Osteocyte (in vitro differentiated cells): ENCODE data around the gene DYRK1A. TPM values are rescaled to one million over a fixed set of nuclear protein-coding genes. Genes with fewer than 3 reads are reported as not detected.

Experiments used
- DNase-seq: peaks from one replicate; pipeline ENCODE4 v3.0.0; 2021; ENCODE audit warnings: mixed read lengths; ENCODE audit not compliant: unreplicated experiment; ENCODE audit errors: extremely low spot score
- H3K27ac Mint-ChIP-seq: one replicate; pipeline ENCODE4 v1.8.0; 2021; ENCODE audit warnings: mild to moderate bottlenecking, mixed read lengths; ENCODE audit not compliant: unreplicated experiment
- H3K27me3 Mint-ChIP-seq: one replicate; pipeline ENCODE4 v1.8.0; 2021; ENCODE audit warnings: mixed read lengths; ENCODE audit not compliant: unreplicated experiment
- H3K36me3 Mint-ChIP-seq: one replicate; pipeline ENCODE4 v1.8.0; 2021; ENCODE audit warnings: mixed read lengths; ENCODE audit not compliant: unreplicated experiment
- H3K4me1 Mint-ChIP-seq: one replicate; pipeline ENCODE4 v1.8.0; 2021; ENCODE audit warnings: mixed read lengths; ENCODE audit not compliant: unreplicated experiment
- H3K4me3 Mint-ChIP-seq: one replicate; pipeline ENCODE4 v1.8.0; 2021; ENCODE audit warnings: mild to moderate bottlenecking, moderate library complexity, mixed read lengths; ENCODE audit not compliant: unreplicated experiment
- H3K9me3 Mint-ChIP-seq: one replicate; pipeline ENCODE4 v1.8.0; 2021; ENCODE audit warnings: mixed read lengths; ENCODE audit not compliant: unreplicated experiment
- total RNA-seq: library from RNA; stranded (reverse); gene quantifications from 2 replicates; pipeline ENCODE4 v1.2.1, GENCODE V29; 2021
- TF ChIP-seq, protein P1 (sequence below): fragments of 200-600 bp; sonication (generic); IDR thresholded peaks from 2 replicates; pipeline ENCODE4 v1.5.0; 2021; ENCODE audit warnings: antibody characterized with exemption, mild to moderate bottlenecking, moderate library complexity

The DYRK1A gene
- total RNA-seq, 1 donor from 2014 or later: 63.2 TPM

DNA sequence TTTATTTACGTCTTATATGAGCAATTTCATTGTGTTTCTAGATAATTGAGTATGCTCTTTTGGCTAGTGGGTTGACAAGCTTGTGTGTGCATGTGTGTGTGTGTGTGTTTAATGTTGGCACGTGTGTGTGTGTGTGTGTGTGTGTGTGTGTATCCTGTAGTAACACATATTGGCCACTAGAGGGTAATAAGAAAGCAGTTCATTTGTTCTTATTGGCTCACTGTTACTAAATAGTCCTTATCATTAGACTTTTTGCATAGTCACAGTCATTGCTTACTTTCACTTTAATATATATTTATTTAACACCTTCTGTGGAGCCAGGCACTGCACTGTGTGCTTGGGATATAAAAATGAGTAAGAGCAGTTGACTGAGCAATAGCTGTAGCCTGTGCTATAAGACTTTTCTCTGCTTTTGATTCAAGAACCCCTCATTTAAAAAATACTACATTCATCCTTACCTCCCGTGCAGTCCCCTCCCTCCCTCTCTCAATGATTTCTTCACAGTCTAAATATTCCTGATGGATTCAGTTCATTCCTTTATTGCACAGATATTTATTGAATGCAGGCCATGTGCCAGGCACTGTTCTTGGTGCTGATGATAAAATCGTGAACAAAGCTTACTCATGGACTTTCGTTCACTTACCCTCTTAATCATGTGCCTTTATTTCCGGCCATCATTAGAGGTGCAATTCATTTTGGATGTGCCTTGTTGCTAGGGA, 96.7 kb downstream of the DYRK1A start:
- TF ChIP-seq, protein P1, sequence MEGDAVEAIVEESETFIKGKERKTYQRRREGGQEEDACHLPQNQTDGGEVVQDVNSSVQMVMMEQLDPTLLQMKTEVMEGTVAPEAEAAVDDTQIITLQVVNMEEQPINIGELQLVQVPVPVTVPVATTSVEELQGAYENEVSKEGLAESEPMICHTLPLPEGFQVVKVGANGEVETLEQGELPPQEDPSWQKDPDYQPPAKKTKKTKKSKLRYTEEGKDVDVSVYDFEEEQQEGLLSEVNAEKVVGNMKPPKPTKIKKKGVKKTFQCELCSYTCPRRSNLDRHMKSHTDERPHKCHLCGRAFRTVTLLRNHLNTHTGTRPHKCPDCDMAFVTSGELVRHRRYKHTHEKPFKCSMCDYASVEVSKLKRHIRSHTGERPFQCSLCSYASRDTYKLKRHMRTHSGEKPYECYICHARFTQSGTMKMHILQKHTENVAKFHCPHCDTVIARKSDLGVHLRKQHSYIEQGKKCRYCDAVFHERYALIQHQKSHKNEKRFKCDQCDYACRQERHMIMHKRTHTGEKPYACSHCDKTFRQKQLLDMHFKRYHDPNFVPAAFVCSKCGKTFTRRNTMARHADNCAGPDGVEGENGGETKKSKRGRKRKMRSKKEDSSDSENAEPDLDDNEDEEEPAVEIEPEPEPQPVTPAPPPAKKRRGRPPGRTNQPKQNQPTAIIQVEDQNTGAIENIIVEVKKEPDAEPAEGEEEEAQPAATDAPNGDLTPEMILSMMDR: peak; percentile 57
- Mint-ChIP-seq H3K9me3 (no peaks in the 10 kb centered on the region), H3K36me3 (no peaks in the 10 kb centered on the region), H3K27ac (peak overlapping the region; percentile 54), H3K4me1 (peaks cover 70% of the 10 kb centered on the region), H3K27me3 (no peaks in the 10 kb centered on the region), H3K4me3 (no peak overlapping the region)
- DNase-seq: no peak

DNA sequence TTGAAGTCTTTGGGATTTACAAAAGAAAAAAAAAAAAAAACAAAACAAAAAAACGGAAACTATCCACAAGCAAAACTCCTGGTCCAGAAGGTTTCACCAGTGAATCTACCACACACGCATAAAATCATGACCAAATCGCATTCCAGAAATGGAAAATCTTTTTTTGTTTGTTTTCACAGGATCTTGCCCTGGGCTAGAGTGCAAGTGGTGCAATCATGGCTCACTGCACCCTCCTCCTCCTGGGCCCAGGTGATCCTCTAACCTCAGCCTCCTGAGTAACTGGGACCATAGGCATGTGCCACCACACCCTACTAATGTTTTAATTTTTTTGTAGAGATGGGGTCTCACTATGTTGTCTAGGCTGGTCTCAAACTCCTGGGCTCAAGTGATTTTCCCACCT, 100.5 kb downstream of the DYRK1A start:
- peaks cover 3% of the 10 kb centered on the region for H3K36me3 Mint-ChIP-seq
- no peak overlapping the region for H3K27ac Mint-ChIP-seq
- H3K4me3 Mint-ChIP-seq: no peak overlapping the region
- H3K9me3 Mint-ChIP-seq: no peaks in the 10 kb centered on the region
- TF ChIP-seq, protein P1: no peak
- no peaks in the 10 kb centered on the region for H3K27me3 Mint-ChIP-seq
- peaks cover 38% of the 10 kb centered on the region for H3K4me1 Mint-ChIP-seq
- no peak for DNase-seq

DNA sequence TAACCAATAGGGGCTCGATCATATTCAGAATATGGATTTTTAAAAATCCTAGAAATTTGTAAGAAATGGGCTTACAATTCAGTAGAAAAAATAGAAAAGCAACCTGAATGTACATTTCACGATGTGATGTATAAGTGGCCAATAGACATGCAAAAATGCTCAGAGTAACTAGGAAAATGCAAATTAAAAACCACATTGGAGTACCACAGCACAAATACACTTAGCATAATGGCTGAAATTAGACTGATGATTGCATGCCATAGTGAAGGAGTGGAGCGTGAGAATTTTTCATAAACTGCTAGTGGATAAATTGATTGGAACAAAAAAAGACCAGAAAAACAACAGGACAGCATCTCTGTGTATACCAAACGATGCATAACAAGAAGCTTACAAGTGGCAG, 102.3 kb downstream of the DYRK1A start:
- Mint-ChIP-seq H3K27me3 (no peaks in the 10 kb centered on the region), H3K36me3 (peaks cover 9% of the 10 kb centered on the region), H3K9me3 (no peaks in the 10 kb centered on the region), H3K4me3 (no peak overlapping the region), H3K27ac (no peak overlapping the region), H3K4me1 (peaks cover 23% of the 10 kb centered on the region)
- no peak for DNase-seq
- TF ChIP-seq, protein P1: no peak

DNA sequence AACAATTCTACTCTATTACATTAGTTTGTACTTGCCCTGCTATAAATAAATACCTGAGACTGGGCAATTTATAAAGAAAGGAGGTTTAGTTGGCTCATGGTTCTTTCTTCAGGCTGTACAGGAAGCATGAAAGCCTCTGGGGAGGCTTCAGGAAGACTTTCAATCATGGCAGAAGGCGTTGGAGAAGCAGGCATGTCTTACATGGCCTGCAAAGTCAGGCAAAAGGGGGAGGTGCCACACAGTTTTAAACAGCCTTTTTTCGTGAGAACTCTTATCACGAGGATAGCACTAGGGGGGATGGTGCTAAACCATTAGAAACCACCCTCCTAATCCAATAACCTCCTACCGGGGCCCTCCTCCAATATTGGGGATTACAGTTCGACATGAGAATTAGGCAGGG, 102.9 kb downstream of the DYRK1A start:
- TF ChIP-seq, protein P1: no peak
- DNase-seq: no peak
- peaks cover 20% of the 10 kb centered on the region for H3K4me1 Mint-ChIP-seq
- H3K36me3 Mint-ChIP-seq: peaks cover 10% of the 10 kb centered on the region
- no peak overlapping the region for H3K27ac Mint-ChIP-seq
- no peak overlapping the region for H3K4me3 Mint-ChIP-seq
- no peaks in the 10 kb centered on the region for H3K9me3 Mint-ChIP-seq
- H3K27me3 Mint-ChIP-seq: no peaks in the 10 kb centered on the region

DNA sequence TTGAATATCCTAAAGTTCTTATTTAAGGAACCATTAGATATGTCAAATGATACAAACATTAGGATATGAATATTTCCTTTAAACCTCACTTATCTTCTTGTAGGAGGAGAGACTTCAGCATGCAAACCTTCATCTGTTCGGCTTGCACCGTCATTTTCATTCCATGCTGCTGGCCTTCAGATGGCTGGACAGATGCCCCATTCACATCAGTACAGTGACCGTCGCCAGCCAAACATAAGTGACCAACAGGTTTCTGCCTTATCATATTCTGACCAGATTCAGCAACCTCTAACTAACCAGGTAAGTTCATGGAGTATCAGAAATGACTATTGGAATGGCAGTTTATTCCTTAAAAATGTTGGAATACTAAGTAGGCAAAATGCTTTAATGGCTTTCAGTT, 106.0 kb downstream of the DYRK1A start:
- Mint-ChIP-seq H3K4me3 (no peak overlapping the region), H3K4me1 (peaks cover 20% of the 10 kb centered on the region), H3K9me3 (no peaks in the 10 kb centered on the region), H3K36me3 (peaks cover 12% of the 10 kb centered on the region), H3K27ac (no peak overlapping the region), H3K27me3 (no peaks in the 10 kb centered on the region)
- no peak for DNase-seq
- TF ChIP-seq, protein P1: no peak
